HG03439 (cell line): Measurements from ENCODE around the gene SMOC1.

Experiments
- ATAC-seq: cut with Tn5 transposase; IDR thresholded peaks from one replicate; pipeline ENCODE4 v1.9.1; 2021; ENCODE audit warnings: mild to moderate bottlenecking, moderate library complexity; ENCODE audit not compliant: unreplicated experiment

Gene SMOC1

GRCh38 chr14:69879175-69880043 lies at the start of gene SMOC1:
Gene SMOC1, plus strand, starts transcription at chr14:69879416. Its CDS starts 263 bp downstream, at chr14:69879679.
- peak; percentile 56 for ATAC-seq

- ATAC-seq: no peak
These were observed 40.3 kb upstream of the SMOC1 start for GRCh38 chr14:69838881-69839416.

DNA sequence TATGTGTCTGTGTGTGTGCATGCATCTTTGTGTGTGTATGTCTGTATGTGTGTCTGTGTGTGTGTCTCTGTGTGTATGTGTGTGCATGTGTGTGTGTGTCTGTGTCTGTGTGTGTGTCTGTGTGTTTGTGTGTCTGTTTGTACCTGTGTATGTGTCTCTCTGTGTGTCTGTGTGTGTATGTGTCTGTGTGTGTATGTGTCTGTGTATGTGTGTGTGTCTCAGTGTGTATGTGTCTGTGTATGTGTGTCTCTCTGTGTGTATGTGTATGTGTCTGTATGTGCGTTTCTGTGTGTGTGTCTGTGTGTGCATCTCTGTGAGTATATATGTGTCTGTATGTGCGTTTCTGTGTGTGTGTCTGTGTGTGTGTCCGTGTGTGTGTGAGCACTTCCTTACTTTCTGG lies 39.6 kb upstream of the SMOC1 start:
- ATAC-seq: no peak

- ATAC-seq: no peak
These were observed 37.6 kb upstream of the SMOC1 start for GRCh38 chr14:69841656-69842055.

GRCh38 chr14:69842686-69843420 lies 36.4 kb upstream of the SMOC1 start:
- ATAC-seq: no peak

- no peak for ATAC-seq
These were observed 35.0 kb upstream of the SMOC1 start for GRCh38 chr14:69844171-69844570.

DNA sequence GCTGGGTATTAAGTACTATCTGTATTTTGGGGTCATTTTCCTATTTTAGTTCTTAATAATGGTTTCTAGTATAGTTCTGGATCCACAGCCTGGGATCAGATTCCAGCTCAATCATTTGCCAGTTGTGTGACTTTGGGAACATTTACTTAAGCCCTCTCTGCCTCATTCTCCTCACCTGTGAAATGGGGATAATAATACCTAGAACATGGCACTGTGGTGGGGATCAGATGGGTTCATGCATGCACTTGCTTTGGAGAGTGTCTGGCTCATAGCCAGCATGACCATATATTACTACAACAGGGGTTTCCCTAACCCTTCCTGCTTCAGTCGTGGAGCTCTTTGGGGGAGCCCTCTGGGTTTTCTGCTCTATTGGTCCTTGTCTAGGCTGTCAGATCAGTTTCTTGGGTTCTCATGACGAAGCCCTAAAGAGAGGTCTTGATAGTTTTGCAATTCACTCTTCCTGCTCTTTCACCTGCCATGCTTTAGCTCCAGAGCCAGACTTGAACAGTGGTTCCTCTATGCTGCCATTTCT lies 34.1 kb upstream of the SMOC1 start:
- ATAC-seq: no peak

- ATAC-seq: no peak
These were observed 33.4 kb upstream of the SMOC1 start for GRCh38 chr14:69845787-69846186.

- ATAC-seq: no peak
These were observed 31.1 kb upstream of the SMOC1 start for GRCh38 chr14:69848156-69848555.

DNA sequence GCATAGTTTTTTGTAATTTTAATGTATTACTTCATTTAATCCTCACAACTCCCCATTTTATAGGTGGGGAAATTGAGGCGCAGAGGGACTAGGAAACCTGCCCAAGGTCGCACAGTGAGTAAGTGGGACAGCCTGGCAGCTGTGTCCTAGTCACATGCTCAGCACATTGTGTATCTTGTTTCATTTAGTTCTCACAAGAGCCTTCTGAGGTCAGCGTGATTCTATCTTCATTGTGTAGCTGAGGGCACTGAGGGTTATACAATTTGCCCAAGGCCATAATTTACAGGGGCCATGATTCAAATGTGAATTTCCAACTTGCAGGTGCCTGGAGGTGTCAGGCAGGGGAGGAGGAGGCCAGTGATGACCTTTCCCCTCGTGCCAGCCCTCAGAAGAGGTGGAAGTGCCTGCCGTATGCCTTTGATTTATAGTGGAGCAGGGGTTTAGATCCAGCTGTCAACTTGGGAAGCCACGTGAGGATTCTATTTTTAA lies 30.3 kb upstream of the SMOC1 start:
- no peak for ATAC-seq

- no peak for ATAC-seq
These were observed 29.0 kb upstream of the SMOC1 start for GRCh38 chr14:69850086-69850735.

DNA sequence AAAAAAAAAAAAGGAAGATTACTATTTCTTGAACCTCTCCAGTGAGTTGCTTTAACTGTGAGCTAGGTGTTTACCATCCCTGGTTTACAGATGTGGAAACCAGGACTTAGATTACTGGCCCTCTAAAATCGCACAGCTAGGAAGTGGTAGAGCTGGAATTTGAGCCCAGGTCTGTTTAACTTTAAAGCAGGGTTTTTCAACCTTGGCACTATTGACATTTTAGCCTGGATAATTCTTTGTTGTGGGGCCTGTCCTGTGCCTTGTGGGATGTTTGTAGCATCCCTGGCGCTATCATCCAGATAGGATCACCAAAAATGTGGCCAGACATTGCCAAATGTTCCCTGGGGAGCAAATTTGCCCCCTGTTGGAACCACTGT lies 28.5 kb upstream of the SMOC1 start:
- ATAC-seq: no peak

DNA sequence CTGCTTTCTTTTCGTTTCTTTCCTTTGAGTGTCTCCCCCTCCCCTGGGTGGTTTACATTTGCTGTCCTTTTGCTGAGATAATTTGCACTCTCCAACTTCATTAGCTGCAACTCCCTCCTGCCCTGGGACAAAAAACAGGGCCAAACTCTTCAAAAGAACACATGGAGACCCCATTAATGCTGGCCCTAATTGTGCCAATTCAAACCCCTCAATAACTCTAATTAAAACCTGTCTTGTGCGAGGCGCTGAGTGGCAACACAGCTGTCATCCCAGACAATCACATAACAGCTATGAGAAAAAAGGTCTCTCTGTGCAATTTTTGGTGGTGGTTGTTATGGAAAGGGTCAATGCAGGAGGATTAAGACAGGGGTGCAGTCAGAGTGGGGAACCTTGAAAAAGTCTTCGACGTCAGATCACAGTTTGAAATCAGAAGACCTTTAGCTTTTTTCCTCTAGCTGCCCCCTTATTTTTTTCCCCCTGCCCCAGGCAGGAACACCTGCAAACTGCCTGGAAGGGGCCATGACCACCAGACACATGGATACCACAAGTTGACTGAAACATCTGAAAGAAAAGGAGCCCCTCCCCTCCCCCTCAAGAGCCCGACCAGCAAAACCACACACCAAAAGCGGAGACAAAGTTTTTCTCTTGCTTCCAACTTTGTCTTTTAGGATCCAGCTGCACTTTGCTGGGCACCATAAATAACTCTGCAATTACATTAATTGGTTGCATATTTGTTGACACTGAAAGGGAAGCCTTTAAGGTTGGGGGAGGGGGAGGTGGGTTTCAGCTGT lies 26.5 kb upstream of the SMOC1 start:
- no peak for ATAC-seq

- ATAC-seq: no peak
These were observed 25.4 kb upstream of the SMOC1 start for GRCh38 chr14:69853774-69854173.

GRCh38 chr14:69854598-69854997 lies 24.6 kb upstream of the SMOC1 start:
- no peak for ATAC-seq

- ATAC-seq: no peak
These were observed 23.9 kb upstream of the SMOC1 start for GRCh38 chr14:69855180-69855832.

- ATAC-seq: no peak
These were observed 20.4 kb upstream of the SMOC1 start for GRCh38 chr14:69858801-69859200.

- ATAC-seq: no peak
These were observed 19.6 kb upstream of the SMOC1 start for GRCh38 chr14:69859591-69859990.

- no peak for ATAC-seq
These were observed 19.0 kb upstream of the SMOC1 start for GRCh38 chr14:69860221-69860620.
